Thoracic aorta (tissue), 2 donors: ENCODE results near the gene INPPL1. TPM values are rescaled to one million over a fixed set of nuclear protein-coding genes. Genes with fewer than 3 reads are reported as not detected.

Experiments used
- ATAC-seq: fragments of 150-250 bp; one replicate; pipeline ENCODE4 v1.8.0; 2017; ENCODE audit warnings: low read depth; ENCODE audit not compliant: insufficient number of reproducible peaks, low FRiP score
- DNase-seq: peaks from one replicate; pipeline ENCODE4 v3.0.0-alpha.2; 2020; ENCODE audit warnings: low spot score
- H3K27ac ChIP-seq, 2 donors: fragments of 200-600 bp; sonication (generic); 1 replicate in 1 of 2; 2 replicates in 1 of 2; pipeline ENCODE4 v1.5.1; 2016; ENCODE audit warnings: mild to moderate bottlenecking in 2 of 2, moderate library complexity in 2 of 2
- H3K27me3 ChIP-seq: fragments of 200-600 bp; sonication (generic); replicated peaks from 2 replicates; pipeline ENCODE4 v1.6.0; 2016; ENCODE audit warnings: mild to moderate bottlenecking; ENCODE audit not compliant: insufficient read depth
- H3K36me3 ChIP-seq: fragments of 200-600 bp; sonication (generic); one replicate; pipeline ENCODE4 v1.5.1; 2016
- H3K4me1 ChIP-seq, 2 donors: fragments of 200-600 bp; sonication (generic); 1 replicate in 1 of 2; 2 replicates in 1 of 2; pipeline versions ENCODE4 v1.5.1 to v1.6.0; 2016; ENCODE audit warnings: low read depth in 2 of 2, mild to moderate bottlenecking in 1 of 2; ENCODE audit not compliant: control insufficient read depth in 1 of 2
- H3K4me3 ChIP-seq: fragments of 200-600 bp; sonication (generic); 2 replicates; pipeline ENCODE4 v1.5.1; 2016; ENCODE audit warnings: mild to moderate bottlenecking
- H3K9me3 ChIP-seq: fragments of 200-600 bp; sonication (generic); 2 replicates; pipeline ENCODE4 v1.5.1; 2016
- CTCF ChIP-seq: fragments of 200-600 bp; sonication (generic); IDR thresholded peaks from one replicate; pipeline ENCODE4 v1.5.1; 2019; ENCODE audit warnings: antibody characterized with exemption
- total RNA-seq, 2 donors: library from RNA; depleted of rRNA; stranded (reverse); fragments of >200 nt; gene quantifications; one replicate each; pipeline versions ENCODE4 v1.1.0 to v1.2.3, GENCODE V29; 2016

INPPL1 gene
- total RNA-seq, 2 donors from 2014 or later = 108 to 113 TPM

GRCh38 chr11:72274435-72274834 lies 49.9 kb downstream of the INPPL1 start:
- no peak for ATAC-seq
- Histone ChIP-seq H3K36me3 (no peaks in the 10 kb centered on the region), H3K27me3 (no peaks in the 10 kb centered on the region), H3K4me3 (no peak overlapping the region), H3K27ac (no peak overlapping the region), H3K9me3 (no peaks in the 10 kb centered on the region), H3K4me1 (no peaks in the 10 kb centered on the region)
- DNase-seq = no peak
- no peak for TF ChIP-seq CTCF

GRCh38 chr11:72278905-72279304 lies 54.3 kb downstream of the INPPL1 start:
- Histone ChIP-seq H3K4me3 (no peak overlapping the region), H3K9me3 (no peaks in the 10 kb centered on the region), H3K27me3 (no peaks in the 10 kb centered on the region), H3K36me3 (no peaks in the 10 kb centered on the region), H3K27ac (no peak overlapping the region), H3K4me1 (no peaks in the 10 kb centered on the region)
- ATAC-seq (no peak), DNase-seq (no peak)
- TF ChIP-seq CTCF = no peak

- Histone ChIP-seq H3K36me3 (no peaks in the 10 kb centered on the region), H3K4me1 (no peaks in the 10 kb centered on the region), H3K4me3 (no peak overlapping the region), H3K9me3 (no peaks in the 10 kb centered on the region), H3K27ac (no peak overlapping the region), H3K27me3 (no peaks in the 10 kb centered on the region)
- DNase-seq = no peak
- no peak for TF ChIP-seq CTCF
- ATAC-seq = no peak
These were observed 55.5 kb downstream of the INPPL1 start for GRCh38 chr11:72280037-72280436.

- no peak for TF ChIP-seq CTCF
These were observed 56.3 kb downstream of the INPPL1 start for GRCh38 chr11:72280726-72281315.

GRCh38 chr11:72283947-72284346 lies 59.4 kb downstream of the INPPL1 start:
- no peaks in the 10 kb centered on the region for H3K36me3 ChIP-seq
- no peak for DNase-seq
- no peaks in the 10 kb centered on the region for H3K4me1 ChIP-seq
- no peaks in the 10 kb centered on the region for H3K9me3 ChIP-seq
- ATAC-seq = no peak
- no peak overlapping the region for H3K4me3 ChIP-seq
- no peak overlapping the region for H3K27ac ChIP-seq
- no peaks in the 10 kb centered on the region for H3K27me3 ChIP-seq
- no peak for TF ChIP-seq CTCF

More at GRCh38 chr11:72280726-72281315, 56.3 kb downstream of the INPPL1 start:
- no peak overlapping the region for H3K27ac ChIP-seq
- no peaks in the 10 kb centered on the region for H3K9me3 ChIP-seq
- ATAC-seq (no peak), DNase-seq (no peak)
- H3K36me3 ChIP-seq = no peaks in the 10 kb centered on the region
- no peaks in the 10 kb centered on the region for H3K27me3 ChIP-seq
- no peak overlapping the region for H3K4me3 ChIP-seq
- no peaks in the 10 kb centered on the region for H3K4me1 ChIP-seq
